Measurements from ENCODE around the gene PTPN18. TPM values are rescaled to one million over a fixed set of nuclear protein-coding genes. Genes with fewer than 3 reads are reported as not detected.

PTPN18 gene
- total and polyA plus RNA-seq, 2 donors (not counting 1 experiment from before 2014, with no cell fraction given): 9.6 to 18.1 TPM

DNA sequence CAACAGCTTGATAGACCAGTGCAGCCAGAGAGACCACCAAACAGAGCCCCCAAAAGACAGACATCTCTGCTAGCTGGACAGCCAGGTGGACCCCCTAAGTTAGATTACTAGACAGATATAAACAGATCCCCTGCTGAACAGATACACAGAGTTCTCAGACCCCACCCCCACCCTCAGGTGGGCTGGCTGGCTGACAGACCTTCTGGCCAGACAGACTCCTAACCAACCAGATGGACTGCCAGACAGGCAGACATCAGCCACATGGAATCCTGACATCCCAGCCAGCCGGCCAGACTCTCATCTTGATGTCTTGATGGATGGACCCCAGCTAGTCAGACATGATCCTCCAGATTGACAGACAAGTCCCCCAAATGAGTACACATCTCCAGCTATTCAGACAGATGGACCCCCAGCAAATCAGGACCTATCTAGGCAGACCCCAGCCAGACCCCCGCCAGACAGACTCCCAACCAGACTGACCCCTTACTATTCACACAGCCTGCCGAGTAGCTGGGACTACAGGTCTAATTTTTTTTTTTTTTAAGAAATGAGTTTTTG lies 18.0 kb downstream of the PTPN18 start:
- TF ChIP-seq EZH2 (IDR thresholded peaks at IDR 0.05; ENCODE audit: low read length, missing control alignments) (no peak), CTCF (conservative IDR thresholded peaks at IDR 0.05 in 1 of 2, IDR thresholded peaks at IDR 0.05 in 1 of 2; ENCODE audit: low read depth in 1 of 2, low read length in 2 of 2) (no peak)
- no peak overlapping the region for H3K27ac ChIP-seq (ENCODE audit: insufficient read depth, low read length)
- no peaks in the 10 kb centered on the region for H3K9me3 ChIP-seq (ENCODE audit: control insufficient read depth, insufficient read depth, low read depth, low read length)
- H4K20me1 ChIP-seq (ENCODE audit: control insufficient read depth, extremely low read depth, insufficient read depth, low read length): no peaks in the 10 kb centered on the region
- no peaks in the 10 kb centered on the region for H3K27me3 ChIP-seq (ENCODE audit: control insufficient read depth, insufficient read depth, low read length)
- H3K4me3 ChIP-seq (replicated peaks in 1 of 4; ENCODE audit: control extremely low read depth in 1 of 4, insufficient read depth in 1 of 4, low read depth in 3 of 4, low read length in 4 of 4): peak overlapping the region in 3 of 4 experiments; percentile 86 to 98 (median 93)
- H3K4me1 ChIP-seq (ENCODE audit: control insufficient read depth, extremely low read depth, insufficient read depth, low read length): peaks cover 15% of the 10 kb centered on the region
- H3K36me3 ChIP-seq (ENCODE audit: control insufficient read depth, insufficient read depth, low read length): peaks cover 7% of the 10 kb centered on the region
- H2AFZ ChIP-seq (ENCODE audit: low read length): no peak overlapping the region
- no peak for DNase-seq (ENCODE audit: low read depth in 2 of 2)
- H3K9ac ChIP-seq (ENCODE audit: insufficient read depth, low read length): no peak overlapping the region
- H3K4me2 ChIP-seq (ENCODE audit: extremely low read depth, insufficient read depth, low read length): peak overlapping the region; percentile 71
- H3K79me2 ChIP-seq (ENCODE audit: control insufficient read depth, insufficient read depth, low read length): peaks cover 26% of the 10 kb centered on the region

- TF ChIP-seq CTCF (conservative IDR thresholded peaks at IDR 0.05 in 1 of 2, IDR thresholded peaks at IDR 0.05 in 1 of 2; ENCODE audit: low read depth in 1 of 2, low read length in 2 of 2) (no peak), EZH2 (IDR thresholded peaks at IDR 0.05; ENCODE audit: low read length, missing control alignments) (no peak)
- no peak overlapping the region for H3K9ac ChIP-seq (ENCODE audit: insufficient read depth, low read length)
- H3K36me3 ChIP-seq (ENCODE audit: control insufficient read depth, insufficient read depth, low read length): peaks cover 8% of the 10 kb centered on the region
- H2AFZ ChIP-seq (ENCODE audit: low read length): no peak overlapping the region
- H4K20me1 ChIP-seq (ENCODE audit: control insufficient read depth, extremely low read depth, insufficient read depth, low read length): no peaks in the 10 kb centered on the region
- H3K4me2 ChIP-seq (ENCODE audit: extremely low read depth, insufficient read depth, low read length): peak overlapping the region; percentile 40
- peaks cover 29% of the 10 kb centered on the region for H3K79me2 ChIP-seq (ENCODE audit: control insufficient read depth, insufficient read depth, low read length)
- DNase-seq (ENCODE audit: low read depth in 2 of 2): peak in 1 of 2 donors; percentile 52
- peak overlapping the region in 1 of 4 experiments; percentile 11 for H3K4me3 ChIP-seq (replicated peaks in 1 of 4; ENCODE audit: control extremely low read depth in 1 of 4, insufficient read depth in 1 of 4, low read depth in 3 of 4, low read length in 4 of 4)
- peaks cover 15% of the 10 kb centered on the region for H3K4me1 ChIP-seq (ENCODE audit: control insufficient read depth, extremely low read depth, insufficient read depth, low read length)
- no peak overlapping the region for H3K27ac ChIP-seq (ENCODE audit: insufficient read depth, low read length)
- no peaks in the 10 kb centered on the region for H3K9me3 ChIP-seq (ENCODE audit: control insufficient read depth, insufficient read depth, low read depth, low read length)
- H3K27me3 ChIP-seq (ENCODE audit: control insufficient read depth, insufficient read depth, low read length): no peaks in the 10 kb centered on the region
These were observed 18.9 kb downstream of the PTPN18 start for GRCh38 chr2:130374587-130375290.

GRCh38 chr2:130375291-130376266 lies 19.7 kb downstream of the PTPN18 start:
- H2AFZ ChIP-seq (ENCODE audit: low read length): no peak overlapping the region
- no peak for DNase-seq (ENCODE audit: low read depth in 2 of 2)
- H3K36me3 ChIP-seq (ENCODE audit: control insufficient read depth, insufficient read depth, low read length): peaks cover 6% of the 10 kb centered on the region
- peaks cover 29% of the 10 kb centered on the region for H3K79me2 ChIP-seq (ENCODE audit: control insufficient read depth, insufficient read depth, low read length)
- H3K4me1 ChIP-seq (ENCODE audit: control insufficient read depth, extremely low read depth, insufficient read depth, low read length): peaks cover 15% of the 10 kb centered on the region
- TF ChIP-seq EZH2 (IDR thresholded peaks at IDR 0.05; ENCODE audit: low read length, missing control alignments) (no peak), CTCF (conservative IDR thresholded peaks at IDR 0.05 in 1 of 2, IDR thresholded peaks at IDR 0.05 in 1 of 2; ENCODE audit: low read depth in 1 of 2, low read length in 2 of 2) (no peak)
- H3K9me3 ChIP-seq (ENCODE audit: control insufficient read depth, insufficient read depth, low read depth, low read length): no peaks in the 10 kb centered on the region
- no peaks in the 10 kb centered on the region for H4K20me1 ChIP-seq (ENCODE audit: control insufficient read depth, extremely low read depth, insufficient read depth, low read length)
- no peak overlapping the region for H3K4me2 ChIP-seq (ENCODE audit: extremely low read depth, insufficient read depth, low read length)
- no peak overlapping the region for H3K4me3 ChIP-seq (replicated peaks in 1 of 4; ENCODE audit: control extremely low read depth in 1 of 4, insufficient read depth in 1 of 4, low read depth in 3 of 4, low read length in 4 of 4)
- no peak overlapping the region for H3K27ac ChIP-seq (ENCODE audit: insufficient read depth, low read length)
- H3K9ac ChIP-seq (ENCODE audit: insufficient read depth, low read length): no peak overlapping the region
- no peaks in the 10 kb centered on the region for H3K27me3 ChIP-seq (ENCODE audit: control insufficient read depth, insufficient read depth, low read length)
